Stimulated activated CD4-positive, alpha-beta T cell treated with anti-CD3 and anti-CD28 coated beads, Interleukin-15, amount 100 ng/mL, for 48 hours (primary cell): ENCODE results near the gene PRDX3.

Experiments
- DNase-seq, 2 donors: peaks; one replicate each; pipeline ENCODE4 v3.0.0-alpha.2; 2020; ENCODE audit warnings: low read depth in 2 of 2

PRDX3 gene

DNA sequence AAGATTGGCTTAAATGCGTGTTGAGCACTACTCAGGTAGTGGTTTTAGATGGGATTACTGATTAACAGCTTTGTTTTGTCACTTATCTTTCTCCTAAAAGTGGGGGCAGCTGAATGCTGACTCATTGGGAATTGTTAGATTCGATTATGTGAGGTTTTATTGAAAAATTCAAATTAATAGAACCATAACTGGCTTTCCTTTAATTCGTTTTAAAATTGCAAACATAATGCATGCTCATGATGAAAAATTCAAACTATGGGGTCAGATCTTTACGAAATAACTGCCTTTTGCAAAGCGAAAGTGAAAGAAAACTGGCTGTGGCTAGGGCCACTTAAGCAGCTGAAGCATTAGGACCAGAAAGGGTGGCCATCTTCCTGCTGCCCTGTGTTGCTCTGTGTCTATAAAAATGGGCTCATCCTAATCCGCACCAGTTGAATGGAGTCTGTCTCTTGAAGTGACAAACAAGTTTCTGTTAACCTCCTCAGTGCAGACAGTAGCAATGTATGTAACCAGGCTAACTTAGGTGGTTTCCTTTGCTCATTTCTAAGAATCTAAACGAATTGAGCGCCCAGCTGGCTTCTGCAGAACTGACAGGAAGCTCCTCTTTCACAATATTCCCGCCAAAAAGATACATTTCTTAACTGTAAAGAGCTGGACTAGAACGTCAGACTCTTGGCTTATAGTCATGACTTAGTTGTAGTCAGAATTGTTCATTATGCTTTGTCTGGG, 46.9 kb downstream of the PRDX3 start:
- DNase-seq: peak; percentile 37 to 48

DNA sequence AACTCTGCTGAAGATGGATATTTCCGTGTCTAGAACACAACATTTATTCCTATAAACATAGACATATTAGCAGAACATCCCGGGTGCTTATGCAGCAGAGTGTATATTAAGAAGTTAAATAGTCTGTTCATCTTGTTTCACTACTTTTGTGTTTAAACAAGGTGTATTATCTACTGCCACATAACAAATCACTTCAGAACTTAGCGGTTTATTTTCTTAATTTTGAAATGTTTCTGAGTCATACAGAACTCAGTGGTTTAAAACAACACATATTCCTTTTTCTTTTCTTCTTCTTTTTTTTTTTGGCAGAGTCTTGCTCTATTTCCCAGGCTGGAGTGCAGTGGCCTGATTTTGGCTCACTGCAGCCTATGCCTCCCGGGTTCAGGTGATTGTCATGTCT, 48.9 kb downstream of the PRDX3 start:
- DNase-seq: no peak

DNA sequence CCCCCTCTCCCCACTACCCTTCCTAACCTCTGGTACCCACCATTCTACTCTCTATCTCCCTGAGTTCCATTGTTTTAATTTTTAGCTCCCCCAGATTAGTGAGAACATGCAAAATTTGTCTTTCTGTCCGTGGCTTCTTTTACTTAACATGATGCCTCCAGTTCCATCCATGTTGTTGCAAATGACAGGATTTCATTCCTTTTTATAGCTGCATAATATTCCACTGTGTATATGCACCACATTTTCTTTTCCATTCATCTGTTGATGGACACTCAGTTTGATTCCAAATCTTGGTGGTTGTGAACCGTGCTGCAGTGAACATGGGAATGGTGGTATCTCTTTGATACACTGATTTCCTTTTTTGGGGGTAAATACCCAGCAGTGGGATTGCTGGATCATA, 52.7 kb downstream of the PRDX3 start:
- DNase-seq: no peak

DNA sequence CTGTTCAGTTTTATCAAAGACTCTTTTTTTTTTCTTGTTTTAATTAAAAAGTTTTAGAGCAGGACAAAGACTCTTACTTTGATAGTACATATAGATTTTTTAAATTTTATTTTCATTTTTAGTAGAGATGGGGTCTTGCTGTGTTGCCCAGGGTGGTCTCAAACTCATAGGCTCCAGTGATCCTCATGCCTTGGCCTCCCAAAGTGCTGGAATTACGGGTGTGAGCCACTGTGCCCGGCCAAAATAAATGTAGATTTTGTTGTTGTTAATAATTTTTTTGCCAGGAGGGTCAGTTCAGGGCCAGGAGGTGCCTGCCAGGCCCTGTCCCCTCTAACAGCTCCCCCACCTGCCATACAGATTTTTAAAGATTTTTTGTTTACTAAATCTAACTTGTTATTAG, 57.7 kb downstream of the PRDX3 start:
- no peak for DNase-seq

DNA sequence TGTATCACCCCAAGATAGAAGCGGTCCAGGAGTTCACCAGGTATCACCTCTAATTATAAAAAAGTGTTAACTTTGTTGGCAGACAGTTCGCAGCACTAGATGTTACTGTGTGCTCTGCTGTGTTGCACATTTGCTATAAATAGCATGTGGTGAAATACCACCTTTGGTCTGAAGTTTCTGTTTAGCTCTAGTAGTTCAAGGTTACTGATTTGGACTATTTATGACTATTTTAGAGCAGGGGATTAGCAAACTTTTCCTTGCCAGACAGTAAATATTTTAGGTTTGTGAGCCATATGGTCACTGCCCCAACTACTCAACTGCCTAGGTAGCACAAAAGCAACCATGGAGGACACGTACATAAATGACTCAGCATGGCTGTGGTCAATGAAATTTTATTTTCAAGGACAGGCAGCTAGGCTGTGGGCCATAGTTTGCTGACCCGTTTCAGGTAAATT, 58.2 kb downstream of the PRDX3 start:
- no peak for DNase-seq

DNA sequence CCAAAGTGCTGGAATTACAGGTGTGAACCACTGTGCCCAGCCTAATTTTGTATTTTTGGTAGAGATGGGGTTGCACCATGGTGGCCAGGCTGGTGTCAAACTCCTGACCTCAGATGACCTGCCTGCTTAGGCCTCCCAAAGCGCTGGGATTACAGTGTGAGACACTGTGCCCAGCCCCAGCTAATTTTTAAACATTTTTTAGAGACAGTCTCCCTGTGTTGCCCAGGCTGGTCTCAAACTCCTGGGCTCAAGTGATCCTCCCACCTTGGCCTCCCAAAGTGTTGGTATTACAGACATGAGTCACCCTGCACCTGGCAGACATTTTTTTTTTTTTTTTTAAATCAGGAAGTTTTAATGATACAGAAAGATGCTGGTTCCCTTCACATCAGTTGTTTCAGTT, 59.2 kb downstream of the PRDX3 start:
- DNase-seq: no peak

DNA sequence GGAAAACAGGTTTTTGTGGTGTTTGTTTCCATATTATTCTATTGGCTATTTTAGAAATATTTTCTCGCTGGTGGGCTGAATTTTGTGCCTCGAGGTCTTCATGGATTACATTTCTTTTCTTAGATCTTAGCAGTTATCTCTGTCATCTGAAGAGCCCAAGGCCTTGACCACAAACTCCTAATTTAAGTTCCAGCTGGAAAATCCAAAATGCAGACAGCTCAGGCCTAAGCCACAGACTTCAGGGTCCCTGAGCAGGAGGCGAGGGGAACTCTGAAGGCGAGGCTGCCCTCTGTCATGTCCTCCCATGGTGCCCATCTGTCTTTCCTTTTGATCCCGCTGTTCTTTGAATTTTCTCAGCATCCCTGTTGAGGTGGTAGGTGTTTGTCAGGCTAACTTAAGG, 60.4 kb downstream of the PRDX3 start:
- no peak for DNase-seq
